ENCODE data around the gene INPP5D.
"Not testable (repeated sequence)": the region's sequence is repeated elsewhere in the genome, so short reads cannot be mapped to it uniquely, and the experiment has no call there.

The INPP5D gene

DNA sequence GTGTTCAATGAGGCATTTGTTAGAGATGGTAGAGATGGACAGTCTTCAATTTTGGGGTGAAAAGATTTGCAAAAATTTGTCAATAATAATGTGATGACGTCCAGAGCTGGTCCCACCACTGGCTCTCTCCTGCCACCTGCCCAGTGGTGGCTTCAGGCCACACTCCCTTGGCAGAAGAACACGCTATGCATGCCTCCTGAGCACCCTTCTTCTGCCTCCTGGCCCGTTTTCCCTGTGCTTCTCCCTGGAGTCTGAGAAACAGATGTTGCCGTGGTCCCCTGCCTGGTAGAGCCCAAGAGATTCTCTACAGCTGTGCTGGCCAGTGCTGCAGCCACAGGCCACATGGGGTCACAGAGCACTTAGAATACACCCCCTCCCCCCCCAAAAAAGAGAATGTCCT lies 33.6 kb downstream of the INPP5D start:
- no peak for DNase-seq (ENCODE audit: low read depth)

DNA sequence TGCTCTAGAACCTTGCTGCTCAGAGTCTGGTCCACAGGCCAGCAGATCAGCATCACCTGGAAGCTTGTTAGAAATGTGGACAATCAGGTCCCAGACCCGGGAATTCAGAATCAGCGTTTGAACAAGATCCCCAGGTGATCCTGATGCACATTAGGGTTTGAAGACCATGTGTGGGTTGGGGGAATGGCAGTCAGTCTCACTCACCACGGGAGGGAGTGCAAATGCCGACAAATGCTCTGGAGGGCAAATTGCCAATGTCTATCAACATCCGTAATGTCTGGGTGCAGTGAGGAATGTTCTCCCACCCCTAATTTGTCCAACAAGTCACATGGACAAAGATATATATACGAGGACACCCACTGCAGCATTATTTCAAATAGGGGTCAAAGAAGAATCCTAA lies 34.5 kb downstream of the INPP5D start:
- no peak for DNase-seq (ENCODE audit: low read depth)

DNA sequence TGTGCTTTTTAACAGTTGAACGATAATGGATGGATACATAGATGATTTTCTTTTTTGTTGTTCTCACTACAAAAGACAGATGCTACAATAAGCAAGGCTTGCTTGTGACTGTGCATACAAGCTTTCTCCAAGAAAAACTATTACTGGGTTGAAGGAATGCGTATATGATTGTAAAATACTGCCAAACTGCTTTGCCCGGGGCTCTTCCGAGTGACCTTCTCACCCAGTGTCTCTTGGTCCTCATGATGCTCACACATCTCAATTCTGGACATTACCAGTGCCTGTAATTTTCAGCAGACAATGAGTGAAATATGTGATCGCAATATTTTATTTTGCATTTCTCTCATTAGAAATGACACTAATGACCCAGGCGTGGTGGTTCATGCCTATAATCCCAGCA lies 35.9 kb downstream of the INPP5D start:
- DNase-seq (ENCODE audit: low read depth) = no peak

DNA sequence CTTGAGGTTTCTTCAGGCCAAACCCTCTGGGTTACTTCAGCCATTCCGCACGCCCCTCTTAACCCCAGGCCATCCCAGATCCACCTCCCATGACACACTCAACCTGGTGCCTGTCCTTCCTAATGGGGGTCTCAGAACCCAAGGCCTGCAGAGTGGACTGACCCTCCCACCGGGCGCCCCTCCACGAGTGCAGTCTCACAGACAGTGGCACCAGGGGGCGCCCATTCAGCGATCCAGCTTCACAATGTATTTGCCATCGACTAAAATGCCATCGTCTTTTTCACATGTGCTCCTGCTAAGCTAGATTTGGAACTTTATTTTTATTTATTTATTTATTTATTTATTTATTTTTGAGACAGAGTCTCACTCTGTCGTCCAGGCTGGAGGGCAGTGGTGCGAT lies 38.5 kb downstream of the INPP5D start:
- no peak for DNase-seq (ENCODE audit: low read depth)

DNA sequence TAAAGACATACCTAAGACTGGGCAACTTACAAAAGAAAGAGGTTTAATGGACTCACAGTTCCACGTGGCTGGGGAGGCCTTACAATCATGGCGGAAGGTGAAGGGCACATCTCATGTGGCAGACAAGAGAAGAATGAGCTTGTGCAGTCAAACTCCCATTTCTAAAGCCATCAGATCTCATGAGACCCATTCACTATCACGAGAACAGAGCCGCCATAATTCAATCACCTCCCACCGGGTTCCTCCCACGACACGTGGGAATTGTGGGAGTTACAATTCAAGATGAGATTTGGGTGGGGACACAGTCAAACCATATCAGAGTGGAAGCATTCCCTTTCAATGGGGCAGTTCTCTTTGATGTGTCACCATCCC lies 39.7 kb downstream of the INPP5D start:
- DNase-seq (ENCODE audit: low read depth) = not testable (repeated sequence)

DNA sequence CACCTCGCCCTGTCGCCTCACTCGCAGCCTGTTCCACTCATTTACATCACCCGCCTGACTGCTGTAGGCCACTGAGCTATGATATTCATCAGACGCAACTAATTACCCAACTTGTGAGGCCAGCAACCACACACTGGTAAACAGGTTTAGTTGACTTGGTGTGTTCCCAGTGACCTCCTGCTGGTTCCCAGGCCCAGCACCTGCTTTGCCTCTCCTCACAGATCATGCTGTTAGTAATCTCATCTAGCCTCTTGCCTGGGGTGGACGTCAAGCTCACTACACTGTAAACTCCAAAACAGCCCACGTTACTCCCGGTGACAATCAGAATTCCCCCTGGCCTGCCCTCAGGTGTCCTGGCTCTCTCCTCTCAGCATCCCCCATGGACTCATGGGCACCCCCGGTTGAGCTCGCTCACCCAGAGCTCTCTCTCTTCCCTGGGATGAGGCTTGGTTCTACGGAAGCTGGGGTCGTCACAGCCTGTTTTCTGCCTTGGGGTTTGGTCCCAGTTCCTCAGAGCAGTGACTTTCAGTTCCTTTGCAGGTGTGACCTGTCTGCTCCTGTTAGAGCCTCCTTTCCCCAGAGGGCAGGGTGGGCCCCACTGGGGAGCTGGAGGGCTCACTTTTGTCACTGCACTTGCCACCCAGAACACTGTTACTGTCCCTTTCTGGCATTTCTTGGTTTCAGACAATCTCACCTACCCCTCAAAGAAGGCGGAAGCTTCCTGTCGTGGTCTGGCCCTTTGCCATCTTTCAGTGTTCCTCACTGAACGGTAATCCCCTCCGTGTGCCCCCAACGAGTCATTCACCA lies 40.3 kb downstream of the INPP5D start:
- DNase-seq (ENCODE audit: low read depth) = no peak

DNA sequence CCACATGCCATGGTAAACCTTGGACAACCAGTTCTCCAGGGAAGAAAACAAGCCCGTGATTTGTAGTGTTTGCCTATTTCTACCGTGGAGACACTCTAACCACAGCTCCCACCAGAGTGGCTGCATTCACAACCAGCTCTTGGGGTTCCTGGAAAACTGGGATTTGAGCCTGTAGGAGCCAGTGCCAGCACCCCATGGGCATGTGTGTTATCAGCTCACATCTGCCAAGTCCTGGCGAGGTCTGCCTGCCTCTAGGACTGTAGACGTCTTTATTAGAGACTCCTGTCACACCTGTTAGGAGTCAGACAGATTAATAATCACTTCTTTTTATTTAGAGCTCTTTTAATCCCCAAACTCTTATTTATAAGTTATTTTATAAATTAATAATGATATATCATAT lies 41.0 kb downstream of the INPP5D start:
- no peak for DNase-seq (ENCODE audit: low read depth)

DNA sequence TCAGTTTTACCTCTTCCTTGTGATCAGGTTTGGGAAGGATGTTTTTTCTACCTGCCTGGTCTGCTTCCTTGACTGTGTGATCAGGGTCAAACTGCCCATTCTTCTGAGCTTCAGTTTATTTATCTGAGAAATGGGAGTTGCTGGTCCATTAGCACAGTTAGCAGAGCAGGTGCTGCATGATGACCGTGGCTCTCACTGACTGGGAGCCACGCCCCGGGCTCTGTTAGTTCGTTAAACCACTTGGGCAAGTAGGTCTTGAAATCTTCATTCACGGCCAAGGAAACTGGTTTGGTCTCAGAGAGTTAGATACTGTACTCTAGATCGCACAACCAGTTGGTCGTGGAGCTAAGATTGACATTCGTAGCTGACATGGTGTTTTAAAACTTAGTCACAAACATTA lies 41.7 kb downstream of the INPP5D start:
- no peak for DNase-seq (ENCODE audit: low read depth)

DNA sequence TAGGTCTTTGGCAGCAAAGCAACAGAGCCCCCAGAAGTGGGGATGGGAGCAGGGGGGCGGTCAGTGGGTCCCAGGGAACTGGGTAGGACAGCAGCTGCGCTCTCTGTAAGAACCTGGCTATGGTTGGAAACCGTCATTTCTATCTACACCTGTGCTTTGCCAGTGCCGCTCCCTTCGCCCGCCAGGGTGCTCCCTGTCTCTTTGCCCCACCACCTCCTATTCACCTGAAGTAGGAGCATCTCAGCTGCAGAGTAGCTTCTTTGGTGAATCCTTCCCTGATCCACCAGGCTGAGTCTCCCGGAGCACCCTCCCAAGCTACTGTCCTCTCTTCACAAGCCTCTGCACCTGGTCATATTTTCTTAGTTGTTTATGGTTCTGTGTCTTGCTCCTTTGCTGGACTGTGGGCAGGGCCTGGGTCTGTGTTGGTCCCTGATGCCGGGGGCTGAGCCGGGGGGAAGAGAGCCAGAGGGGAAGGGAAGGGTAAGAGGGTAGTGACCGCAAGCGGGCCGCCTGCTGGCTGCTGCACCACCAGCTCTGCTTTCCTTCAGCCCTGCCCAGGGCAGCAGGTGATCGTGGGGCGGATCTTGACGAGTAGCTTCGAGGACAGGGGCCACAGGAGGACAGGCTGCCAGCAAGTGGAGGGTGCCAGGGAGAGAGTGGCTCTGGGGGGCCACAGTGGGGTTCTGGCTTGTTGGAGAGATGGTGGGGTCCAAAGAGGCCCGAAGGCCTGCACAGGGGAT lies 45.2 kb downstream of the INPP5D start:
- DNase-seq (ENCODE audit: low read depth) = no peak

DNA sequence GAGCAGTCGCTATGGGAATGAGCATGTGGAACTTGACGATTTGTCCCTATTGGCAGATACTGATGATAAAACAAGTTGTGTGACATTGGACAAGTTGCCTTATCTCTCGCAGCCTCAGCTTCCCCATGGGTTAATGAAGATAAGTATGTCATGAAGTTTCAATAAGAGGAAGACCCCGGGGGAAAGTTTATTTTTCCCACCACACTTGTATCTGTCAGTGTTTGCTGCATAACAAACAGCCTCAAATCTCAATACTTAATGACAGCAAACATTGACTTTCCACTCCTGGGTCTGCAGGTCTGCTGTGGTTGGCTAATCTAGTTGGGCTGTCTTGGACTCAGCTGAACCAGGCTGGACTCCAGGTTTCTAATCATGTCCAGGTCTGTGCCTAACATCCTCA lies 45.8 kb downstream of the INPP5D start:
- DNase-seq (ENCODE audit: low read depth) = no peak

DNA sequence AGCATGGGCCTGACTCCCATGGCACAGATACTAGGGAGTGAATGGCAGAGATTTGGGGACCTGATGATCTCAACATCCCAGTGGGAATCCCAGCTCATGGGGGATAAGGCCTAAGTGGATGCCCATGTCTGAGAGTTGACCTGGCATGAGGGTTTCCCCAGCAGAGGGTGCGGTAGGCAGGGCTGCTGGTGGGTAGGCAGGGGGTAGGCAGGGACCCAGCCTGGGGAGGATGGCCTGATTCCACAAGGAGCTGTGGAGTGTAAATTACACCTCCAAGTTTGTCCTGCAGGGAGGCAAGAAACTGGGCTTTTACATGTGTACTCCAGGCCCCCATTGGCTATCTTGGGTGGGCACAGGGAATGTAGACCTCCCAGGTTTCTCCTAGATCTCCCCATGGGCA lies 46.9 kb downstream of the INPP5D start:
- DNase-seq (ENCODE audit: low read depth) = no peak

DNA sequence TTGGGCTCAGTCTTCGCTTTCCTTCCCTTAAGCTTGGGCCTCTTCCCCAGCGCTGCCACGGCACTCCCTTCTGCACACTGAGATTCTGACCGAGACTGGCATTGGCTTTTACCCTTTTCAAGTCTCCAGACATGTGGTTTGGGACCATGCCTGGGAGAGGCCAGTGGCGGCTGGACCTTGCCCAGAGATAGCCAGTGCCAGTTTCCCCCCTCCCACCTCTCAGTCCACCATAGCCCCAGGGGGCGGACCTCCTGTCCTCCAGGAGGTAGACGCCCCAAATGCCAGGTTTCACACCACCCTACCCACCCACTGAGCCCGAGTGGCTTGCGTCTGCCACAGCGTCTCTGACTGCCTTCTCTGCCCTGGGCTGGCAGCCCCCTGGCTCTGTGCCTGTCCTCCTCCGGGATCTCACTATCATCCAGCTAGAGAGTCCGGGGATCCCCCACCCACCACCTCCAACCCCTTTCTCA lies 47.7 kb downstream of the INPP5D start:
- DNase-seq (ENCODE audit: low read depth) = no peak

DNA sequence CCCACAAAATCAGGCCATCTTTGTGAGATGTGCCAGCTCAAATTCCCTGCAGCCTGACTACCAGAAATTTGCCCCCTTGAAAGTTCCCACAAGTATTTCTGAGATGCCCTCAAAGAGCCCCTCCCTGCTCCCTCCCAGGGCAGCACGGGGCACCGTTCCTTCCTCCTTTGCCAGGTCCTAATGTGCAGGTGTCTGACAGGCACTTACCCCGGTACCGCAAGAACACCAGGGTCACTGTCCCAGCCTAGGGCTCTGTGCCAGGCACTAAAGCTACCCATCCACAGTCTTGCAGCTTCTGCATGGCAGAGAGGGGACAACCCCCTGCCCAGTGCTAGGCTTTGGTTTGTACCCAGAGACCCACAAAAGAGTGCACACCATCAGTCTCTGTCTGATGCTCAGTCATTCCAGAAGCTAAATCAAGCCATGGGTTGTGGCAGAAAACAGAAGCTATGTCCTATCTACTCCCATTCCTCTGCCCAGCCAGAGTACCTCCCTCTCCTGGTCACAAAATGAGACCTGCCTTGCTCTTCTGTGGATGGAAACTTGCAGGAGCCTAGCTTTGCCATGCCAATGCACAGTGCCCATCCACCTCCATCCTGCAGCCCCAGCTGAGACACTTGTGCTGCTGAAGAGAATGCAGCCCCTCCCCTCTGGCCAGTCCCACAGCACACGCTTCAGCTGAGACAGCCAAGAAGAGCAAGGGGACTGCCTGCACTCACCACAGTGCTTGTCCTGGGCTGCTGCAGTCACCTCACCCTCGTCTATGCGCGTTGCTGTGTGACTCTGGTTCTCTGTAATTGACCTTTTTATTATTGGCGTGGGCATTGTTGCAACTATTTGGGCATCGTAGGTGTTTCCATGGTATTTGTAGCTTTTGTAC lies 48.7 kb downstream of the INPP5D start:
- DNase-seq (ENCODE audit: low read depth) = no peak

DNA sequence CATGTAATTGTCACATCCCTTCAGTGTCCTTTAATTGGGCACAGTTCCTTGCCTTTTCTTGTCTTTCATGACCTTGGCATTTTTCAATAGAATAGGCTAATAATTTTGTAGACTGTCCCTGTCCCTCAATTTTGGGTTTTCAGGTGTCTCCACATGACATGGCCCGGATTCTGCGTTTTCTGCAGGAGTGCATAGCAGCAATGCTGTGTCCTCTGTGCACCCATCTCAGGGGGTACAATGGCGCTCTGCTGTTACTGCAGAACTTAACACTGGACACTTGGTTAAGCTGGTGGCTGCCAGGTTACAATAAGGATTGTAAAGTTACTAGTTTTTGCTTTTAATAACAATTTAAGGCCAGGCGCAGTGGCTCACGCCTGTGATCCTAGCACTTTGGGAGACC lies 51.3 kb downstream of the INPP5D start:
- no peak for DNase-seq (ENCODE audit: low read depth)

DNA sequence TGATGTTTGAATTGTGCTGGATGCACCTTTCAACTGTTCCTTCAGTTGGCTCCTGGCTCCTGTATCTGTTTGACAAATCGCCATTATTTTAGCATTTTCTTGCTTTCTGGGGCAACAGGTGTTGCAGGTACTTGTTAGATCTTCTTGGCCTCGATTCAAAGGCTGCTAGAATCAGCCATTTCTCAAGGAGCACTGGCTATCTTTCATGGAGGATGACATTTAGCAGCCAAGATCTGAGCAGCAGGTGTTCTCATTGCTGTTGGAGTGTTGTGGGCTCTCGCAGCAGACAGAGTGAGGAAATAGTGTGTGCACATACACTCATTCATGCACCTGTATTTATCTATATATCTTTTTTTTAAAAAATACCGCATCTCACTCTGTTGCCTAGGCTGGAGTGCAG lies 52.2 kb downstream of the INPP5D start:
- DNase-seq (ENCODE audit: low read depth) = no peak

DNA sequence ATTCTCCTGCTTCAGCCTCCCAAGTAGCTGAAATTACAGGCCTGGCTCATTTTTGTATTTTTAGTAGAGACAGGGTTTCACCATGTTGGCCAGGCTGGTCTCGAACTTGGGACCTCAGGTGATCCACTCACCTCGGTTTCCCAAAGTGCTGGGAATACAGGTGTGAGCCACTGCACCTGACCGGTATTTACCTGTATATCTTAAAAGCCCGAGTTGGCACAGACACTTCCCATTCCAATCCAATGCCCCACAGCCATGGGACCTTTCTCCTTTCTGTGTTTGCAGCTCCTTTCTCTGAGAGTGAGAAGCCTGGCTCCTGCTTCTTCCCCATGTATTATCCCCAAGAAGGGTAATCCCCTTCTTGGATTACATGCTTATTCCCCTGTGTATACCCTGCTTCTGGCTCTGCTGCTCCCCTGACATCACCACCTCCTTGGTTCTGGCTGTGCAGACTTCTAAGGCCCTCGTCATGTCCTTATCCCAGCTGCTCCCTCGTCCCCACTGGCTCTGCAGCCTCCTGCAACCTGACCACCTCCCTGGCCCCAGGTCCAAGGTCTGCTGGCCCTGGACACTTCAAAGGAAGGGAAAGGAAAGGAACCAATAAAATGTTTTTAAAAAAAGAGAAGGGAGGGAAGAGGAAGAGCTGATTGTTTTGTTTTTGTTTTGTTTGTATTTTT lies 52.8 kb downstream of the INPP5D start:
- DNase-seq (ENCODE audit: low read depth) = no peak

DNA sequence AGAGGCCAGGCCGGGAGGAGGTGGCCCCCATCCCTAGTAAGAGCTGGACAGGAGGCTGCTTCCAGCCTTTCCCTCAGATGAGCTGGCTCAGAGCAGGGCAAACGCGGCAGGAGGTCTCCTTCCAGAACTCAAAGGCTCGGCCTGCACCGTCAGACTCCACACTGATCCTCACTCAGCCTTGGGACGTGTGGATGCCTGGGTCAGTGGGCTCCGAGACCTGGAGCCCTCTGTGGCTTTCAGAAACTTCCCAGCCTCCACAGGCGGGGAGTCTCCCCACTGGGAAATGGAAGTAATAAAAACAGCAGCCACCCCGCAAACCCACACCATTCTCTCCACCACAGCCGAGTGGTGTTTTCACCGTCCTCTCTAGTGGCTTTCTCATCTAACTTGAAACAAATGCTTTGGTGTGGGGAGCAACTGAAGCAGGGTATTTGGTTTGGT lies 54.3 kb downstream of the INPP5D start:
- DNase-seq (ENCODE audit: low read depth) = no peak

DNA sequence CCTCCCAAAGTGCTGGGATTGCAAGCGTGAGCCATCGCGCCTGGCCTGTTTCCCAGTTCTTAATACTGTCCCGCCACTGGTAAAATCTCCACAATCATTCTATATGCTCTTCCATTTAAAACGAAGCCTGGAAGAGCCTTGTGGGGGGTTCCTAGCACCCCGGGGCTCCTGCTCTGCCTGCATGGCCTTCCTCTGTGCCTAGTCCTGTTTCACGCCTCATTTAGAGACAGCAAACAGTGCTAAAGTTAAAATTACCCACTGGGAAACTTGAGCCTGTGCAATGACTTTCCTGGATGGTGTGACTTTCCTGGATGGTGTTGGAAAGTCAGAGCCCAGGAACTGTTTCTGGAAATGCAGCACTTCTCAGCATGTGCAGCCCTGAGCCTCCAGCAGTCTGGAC lies 55.0 kb downstream of the INPP5D start:
- no peak for DNase-seq (ENCODE audit: low read depth)

DNA sequence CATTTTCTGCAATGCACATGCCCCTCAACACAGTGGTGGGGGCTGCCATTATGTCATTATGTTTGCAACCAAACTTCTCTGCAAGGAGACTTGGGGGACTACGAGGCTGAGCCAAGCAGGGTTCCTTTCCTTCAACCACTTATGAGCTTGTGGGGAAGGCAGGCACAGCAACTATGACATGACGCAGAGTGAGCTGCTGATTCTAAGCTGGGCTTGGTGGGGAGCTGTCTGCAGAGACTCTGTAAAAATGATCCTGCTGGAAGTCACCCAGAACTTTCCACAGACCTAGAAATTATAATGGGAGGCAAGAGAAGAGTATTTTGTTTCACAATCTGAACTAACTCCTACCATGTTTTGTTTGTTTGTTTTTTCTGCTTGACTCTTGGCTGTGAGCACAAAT lies 55.6 kb downstream of the INPP5D start:
- no peak for DNase-seq (ENCODE audit: low read depth)

DNA sequence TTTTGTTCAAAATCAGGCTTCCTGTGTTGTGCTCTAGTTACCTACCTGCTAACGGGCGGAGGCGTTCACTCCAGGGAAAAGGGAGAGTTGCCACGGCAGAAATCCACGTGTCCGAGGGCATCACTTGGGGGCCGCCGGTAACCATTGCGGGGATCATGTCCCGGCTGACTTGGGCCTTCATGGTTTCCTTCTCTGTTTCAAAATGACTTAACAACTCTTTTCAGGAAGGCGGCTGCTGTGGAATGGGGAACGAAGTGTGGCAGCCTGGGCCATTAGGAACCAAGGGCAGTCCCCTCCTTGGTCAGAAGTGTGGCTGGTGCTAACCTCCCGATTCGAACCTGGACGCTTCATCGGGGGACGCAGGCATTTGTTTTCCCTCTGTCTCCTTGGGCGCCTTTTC lies 56.8 kb downstream of the INPP5D start:
- DNase-seq (ENCODE audit: low read depth) = no peak

DNA sequence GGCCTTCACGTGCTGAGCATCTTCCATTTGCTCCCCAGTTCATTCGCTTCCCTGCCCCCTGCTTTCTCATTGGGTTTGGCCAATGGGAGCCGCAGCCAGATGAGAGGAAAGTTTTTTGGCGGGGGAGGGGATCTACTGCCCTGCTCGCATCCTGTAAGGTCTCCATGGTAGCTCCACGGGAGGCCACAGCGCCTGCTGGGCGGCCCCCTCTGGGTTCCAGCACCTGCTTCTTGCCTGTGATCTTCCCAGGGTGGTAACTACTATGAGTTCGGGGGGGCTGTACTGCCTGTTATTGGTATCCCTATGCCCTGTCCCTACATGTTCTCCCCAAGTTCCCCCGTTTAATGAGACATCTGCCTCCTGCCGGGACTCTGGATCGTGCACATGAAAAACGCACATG lies 57.2 kb downstream of the INPP5D start:
- no peak for DNase-seq (ENCODE audit: low read depth)
